HepG2 (cell line): ENCODE data around the gene HNRNPUL2. TPM values are rescaled to one million over a fixed set of nuclear protein-coding genes. Genes with fewer than 3 reads are reported as not detected.
A peak's percentile ranks its signal among the peaks of the same experiment; 100 is the strongest.

Source experiments
- ADNP ChIP-seq: sonication (generic); formaldehyde crosslinking; IDR thresholded peaks from 2 replicates; pipeline ENCODE4 v1.4.0; 2020; ENCODE audit warnings: missing genetic modification reagents
- AKAP8 ChIP-seq: sonication (generic); formaldehyde crosslinking; IDR thresholded peaks from 2 replicates; pipeline ENCODE4 v1.5.1; 2020; ENCODE audit warnings: mild to moderate bottlenecking, missing genetic modification reagents
- ARID2 ChIP-seq: sonication (generic); formaldehyde crosslinking; IDR thresholded peaks from 2 replicates; pipeline ENCODE4 v1.8.1; 2022; ENCODE audit warnings: mild to moderate bottlenecking, missing genetic modification reagents, borderline replicate concordance
- ASH2L ChIP-seq: fragments of 300-600, 200-600 bp; sonication (generic); IDR thresholded peaks from 2 replicates; pipeline ENCODE4 v1.7.0; 2017; ENCODE audit warnings: low read depth, mild to moderate bottlenecking, moderate library complexity, mixed read lengths, low read length; ENCODE audit not compliant: insufficient read length
- CBX2 ChIP-seq, 2 experiments: fragments of 200-600 bp in 1 of 2; sonication (generic); formaldehyde crosslinking in 1 of 2; IDR thresholded peaks; 2 replicates each; pipeline versions ENCODE4 v1.7.0 to v1.8.1; 2018 to 2022; ENCODE audit warnings: low read depth in 2 of 2, low read length in 1 of 2, mild to moderate bottlenecking in 1 of 2, missing genetic modification reagents in 1 of 2
- MED8 ChIP-seq: sonication (generic); formaldehyde crosslinking; IDR thresholded peaks from 2 replicates; pipeline ENCODE4 v1.8.1; 2023; ENCODE audit warnings: mild to moderate bottlenecking, missing genetic modification reagents; ENCODE audit not compliant: insufficient replicate concordance
- MYPOP ChIP-seq: sonication (generic); formaldehyde crosslinking; IDR thresholded peaks from 2 replicates; pipeline ENCODE4 v1.8.1; 2023; ENCODE audit warnings: mild to moderate bottlenecking, moderate library complexity, missing genetic modification reagents
- NR3C1 ChIP-seq: sonication (generic); formaldehyde crosslinking; IDR thresholded peaks from 2 replicates; pipeline ENCODE4 v1.4.0; 2020; ENCODE audit warnings: missing genetic modification reagents
- TEAD2 ChIP-seq: sonication (generic); formaldehyde crosslinking; IDR thresholded peaks from 2 replicates; pipeline ENCODE4 v1.9.0; 2021; ENCODE audit warnings: missing genetic modification reagents
- TFDP2 ChIP-seq: sonication (generic); formaldehyde crosslinking; IDR thresholded peaks from 2 replicates; pipeline ENCODE4 v1.4.0; 2020; ENCODE audit warnings: missing genetic modification reagents
- TSC22D2 ChIP-seq: sonication (generic); formaldehyde crosslinking; IDR thresholded peaks from 2 replicates; pipeline ENCODE4 v1.5.1; 2020; ENCODE audit warnings: missing genetic modification reagents, mild to moderate bottlenecking, borderline replicate concordance
- ZBTB2 ChIP-seq: sonication (generic); formaldehyde crosslinking; IDR thresholded peaks from 2 replicates; pipeline ENCODE4 v1.8.0; 2022; ENCODE audit warnings: low read depth, missing genetic modification reagents
- ZBTB42 ChIP-seq: sonication (generic); formaldehyde crosslinking; IDR thresholded peaks from 2 replicates; pipeline ENCODE4 v1.5.0; 2020; ENCODE audit warnings: mild to moderate bottlenecking, missing genetic modification reagents
- ZNF18 ChIP-seq: sonication (generic); formaldehyde crosslinking; IDR thresholded peaks from 2 replicates; pipeline ENCODE4 v1.8.0; 2022; ENCODE audit warnings: mild to moderate bottlenecking, missing genetic modification reagents; ENCODE audit not compliant: insufficient replicate concordance
- ZNF263 ChIP-seq: sonication (generic); formaldehyde crosslinking; IDR thresholded peaks from 2 replicates; pipeline ENCODE4 v1.4.0; 2020; ENCODE audit warnings: missing genetic modification reagents
- ZNF331 ChIP-seq: sonication (generic); formaldehyde crosslinking; IDR thresholded peaks from 2 replicates; pipeline ENCODE4 v1.4.0; 2020; ENCODE audit warnings: missing genetic modification reagents
- ZNF33B ChIP-seq: sonication (generic); formaldehyde crosslinking; IDR thresholded peaks from 2 replicates; pipeline ENCODE4 v1.5.1; 2020; ENCODE audit warnings: mild to moderate bottlenecking, missing genetic modification reagents
- ZNF607 ChIP-seq: sonication (generic); formaldehyde crosslinking; IDR thresholded peaks from 2 replicates; pipeline ENCODE4 v1.5.1; 2020; ENCODE audit warnings: missing genetic modification reagents, mild to moderate bottlenecking, borderline replicate concordance
- ZNF614 ChIP-seq: IDR thresholded peaks from 2 replicates; pipeline ENCODE4 v1.6.1; 2018; ENCODE audit warnings: missing biosample characterization, missing genetic modification reagents, inconsistent platforms, borderline replicate concordance
- ZNF781 ChIP-seq: sonication (generic); formaldehyde crosslinking; IDR thresholded peaks from 2 replicates; pipeline ENCODE4 v1.5.1; 2020; ENCODE audit warnings: borderline replicate concordance, mild to moderate bottlenecking, missing genetic modification reagents; ENCODE audit errors: not compliant biosample characterization
- polyA plus RNA-seq, 8 experiments: library from polyadenylated mRNA; depleted of rRNA in 3 of 8; stranded (reverse) in 7 of 8; unstranded in 1 of 8; fragments of >200 nt; fragmentation: Illumina TruSeq in 4 of 8; extraction: Trizol in 4 of 8; gene quantifications; 2 replicates each; pipeline versions ENCODE4 v1.2.1 to v1.2.3, GENCODE V29; 2011 to 2016; ENCODE audit warnings: low read depth in 4 of 8, missing spikeins in 1 of 8, mixed read lengths in 1 of 8; ENCODE audit not compliant: insufficient read depth in 1 of 8
- total RNA-seq, 5 experiments: library from RNA; depleted of rRNA; stranded (reverse); fragments of >200 nt; fragmentation: Illumina TruSeq; extraction: Trizol; gene quantifications; 2 replicates each; pipeline ENCODE4 v1.2.3, GENCODE V29; 2016; ENCODE audit warnings: low read depth in 1 of 5

The HNRNPUL2 gene
- total and polyA plus RNA-seq, 2 of the 13 experiments (the other 11 are each of a cell fraction or from before 2014, with no cell fraction given) = 8.4 to 9.6 TPM

DNA sequence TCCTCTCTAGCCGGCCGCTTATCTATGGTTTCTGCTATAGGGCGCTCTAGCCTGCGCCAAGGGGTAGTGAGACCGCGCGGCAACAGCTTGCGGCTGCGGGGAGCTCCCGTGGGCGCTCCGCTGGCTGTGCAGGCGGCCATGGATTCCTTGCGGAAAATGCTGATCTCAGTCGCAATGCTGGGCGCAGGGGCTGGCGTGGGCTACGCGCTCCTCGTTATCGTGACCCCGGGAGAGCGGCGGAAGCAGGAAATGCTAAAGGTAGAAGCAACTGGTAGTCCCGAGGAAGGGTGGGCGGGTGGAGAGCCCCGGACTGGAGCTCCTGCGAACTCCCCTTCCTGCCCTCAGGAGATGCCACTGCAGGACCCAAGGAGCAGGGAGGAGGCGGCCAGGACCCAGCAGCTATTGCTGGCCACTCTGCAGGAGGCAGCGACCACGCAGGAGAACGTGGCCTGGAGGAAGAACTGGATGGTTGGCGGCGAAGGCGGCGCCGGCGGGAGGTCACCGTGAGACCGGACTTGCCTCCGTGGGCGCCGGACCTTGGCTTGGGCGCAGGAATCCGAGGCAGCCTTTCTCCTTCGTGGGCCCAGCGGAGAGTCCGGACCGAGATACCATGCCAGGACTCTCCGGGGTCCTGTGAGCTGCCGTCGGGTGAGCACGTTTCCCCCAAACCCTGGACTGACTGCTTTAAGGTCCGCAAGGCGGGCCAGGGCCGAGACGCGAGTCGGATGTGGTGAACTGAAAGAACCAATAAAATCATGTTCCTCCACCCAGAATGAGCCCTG, 55.5 kb downstream of the HNRNPUL2 start, which contains the start of the genes LBHD1 and UQCC3 (continued):
- TF ChIP-seq AKAP8 (CRISPR knock-in tag) (peak; percentile 59; the same call in 1 of the 2 replicates), ZNF33B (CRISPR knock-in tag) (no peak), NR3C1 (no peak), ZNF18 (CRISPR knock-in tag) (peak; percentile 79), ZNF614 (no peak), ZNF263 (CRISPR knock-in tag) (no peak), ASH2L (peak; percentile 95), ADNP (no peak), ZNF331 (0 out of 2 replicates have a peak, but pooled peaks have one; percentile 30), MYPOP (peak; percentile 80), TEAD2 (CRISPR knock-in tag) (no peak), ZBTB2 (CRISPR knock-in tag) (peak; percentile 60; the same call in 1 of the 2 replicates), ZBTB42 (peak; percentile 16; the same call in 1 of the 2 replicates), ZNF781 (CRISPR knock-in tag) (peak; percentile 44), MED8 (CRISPR knock-in tag) (no peak), ARID2 (CRISPR knock-in tag) (peak; percentile 74; the same call in 1 of the 2 replicates), TSC22D2 (CRISPR knock-in tag) (peak; percentile 34; the same call in 1 of the 2 replicates), ZNF607 (CRISPR knock-in tag) (no peak; the same call in 1 of the 2 replicates), TFDP2 (CRISPR knock-in tag) (peak; percentile 59), CBX2 (IDR thresholded peaks at IDR 0.05; ENCODE audit: low read depth, low read length) (no peak), CBX2 (CRISPR knock-in tag; IDR thresholded peaks at IDR 0.05; ENCODE audit: low read depth) (no peak)
